HG02973 (cell line): ENCODE data around the gene PTN.
"Not testable (repeated sequence)": the region's sequence is repeated elsewhere in the genome, so short reads cannot be mapped to it uniquely, and the experiment has no call there.

Experiments used
- ATAC-seq: cut with Tn5 transposase; IDR thresholded peaks from one replicate; pipeline ENCODE4 v1.9.1; 2021; ENCODE audit warnings: moderate library complexity; ENCODE audit not compliant: unreplicated experiment

Gene PTN

GRCh38 chr7:137181619-137182018, 161.9 kb downstream of the PTN start:
- not testable (repeated sequence) for ATAC-seq
